K562 (cell line): ENCODE results near the gene LPIN1. TPM values are rescaled to one million over a fixed set of nuclear protein-coding genes. Genes with fewer than 3 reads are reported as not detected.

Experiments
- ARID1B ChIP-seq: fragments of 450-650 bp; IDR thresholded peaks from 2 replicates; pipeline ENCODE4 v1.6.1; 2016; ENCODE audit warnings: antibody characterized with exemption, mild to moderate bottlenecking, inconsistent platforms
- CBFA2T3 ChIP-seq: fragments of 450-650 bp; IDR thresholded peaks from 2 replicates; pipeline ENCODE4 v1.6.1; 2017
- CHD4 ChIP-seq: fragments of 200-600 bp; sonication (generic); IDR thresholded peaks from 3 replicates; pipeline ENCODE4 v1.6.1; 2012; ENCODE audit warnings: low read depth, mild to moderate bottlenecking, mixed read lengths, low read length, inconsistent platforms; ENCODE audit not compliant: insufficient read depth, insufficient replicate concordance, poor library complexity, severe bottlenecking
- E2F3 ChIP-seq: fragments of 250-450 bp; sonication (Bioruptor Pico); IDR thresholded peaks from 2 replicates; pipeline ENCODE4 v1.4.0; 2020; ENCODE audit warnings: mild to moderate bottlenecking
- ESRRA ChIP-seq: fragments of 450-650 bp; IDR thresholded peaks from 2 replicates; pipeline ENCODE4 v1.6.1; 2014; ENCODE audit warnings: low read depth, mild to moderate bottlenecking, moderate library complexity, borderline replicate concordance
- HDAC2 ChIP-seq: fragments of 450-650 bp; IDR thresholded peaks from 2 replicates; pipeline ENCODE4 v1.6.1; 2016; ENCODE audit warnings: mild to moderate bottlenecking
- HLTF ChIP-seq: fragments of 450-650 bp; IDR thresholded peaks from 2 replicates; pipeline ENCODE4 v1.6.1; 2016
- KAT7 ChIP-seq: sonication (generic); formaldehyde crosslinking; IDR thresholded peaks from 2 replicates; pipeline ENCODE4 v1.8.0; 2022; ENCODE audit warnings: missing genetic modification reagents, mild to moderate bottlenecking, borderline replicate concordance
- MAFK ChIP-seq: IDR thresholded peaks from 2 replicates; pipeline ENCODE4 v1.6.1; 2011; ENCODE audit warnings: low read length, improper control_type of control experiment
- NEUROD1 ChIP-seq: fragments of 150-350 bp; IDR thresholded peaks from 2 replicates; pipeline ENCODE4 v1.6.1; 2014; ENCODE audit warnings: borderline replicate concordance, low read length, low read depth; ENCODE audit not compliant: partially characterized antibody
- NFRKB ChIP-seq: fragments of 450-650 bp; IDR thresholded peaks from 2 replicates; pipeline ENCODE4 v1.6.1; 2016; ENCODE audit warnings: low read depth
- POLR3G ChIP-seq: IDR thresholded peaks from 2 replicates; pipeline ENCODE4 v1.6.1; 2011; ENCODE audit not compliant: insufficient read length, insufficient replicate concordance; ENCODE audit errors: extremely low read depth
- RBBP5 ChIP-seq: fragments of 200-600 bp; sonication (generic); IDR thresholded peaks from 2 replicates; pipeline ENCODE4 v1.6.1; 2012; ENCODE audit warnings: borderline replicate concordance, mild to moderate bottlenecking, low read length, control low read depth, inconsistent platforms; ENCODE audit not compliant: insufficient read depth, poor library complexity, severe bottlenecking
- RBFOX2 ChIP-seq: fragments of 200-400 bp; formaldehyde crosslinking; IDR thresholded peaks from 2 replicates; pipeline ENCODE4 v1.6.1; 2017; ENCODE audit warnings: low read depth, mild to moderate bottlenecking, low read length, moderate library complexity
- SMARCE1 ChIP-seq: fragments of 450-650 bp; IDR thresholded peaks from 2 replicates; pipeline ENCODE4 v1.7.1; 2016; ENCODE audit warnings: mild to moderate bottlenecking
- TARDBP ChIP-seq: fragments of 450-650 bp; IDR thresholded peaks from 2 replicates; pipeline ENCODE4 v1.6.1; 2016
- TCF7L2 ChIP-seq: fragments of 150-350 bp; IDR thresholded peaks from 2 replicates; pipeline ENCODE4 v1.6.1; 2016; ENCODE audit warnings: low read depth, mild to moderate bottlenecking, low read length, moderate library complexity
- TSC22D4 ChIP-seq: fragments of 450-650 bp; IDR thresholded peaks from 2 replicates; pipeline ENCODE4 v1.6.1; 2016; ENCODE audit warnings: missing genetic modification characterization, missing biosample characterization, control low read depth
- YY1 ChIP-seq, 3 experiments: IDR thresholded peaks; 2 replicates each; pipeline ENCODE4 v1.6.1; 2011; ENCODE audit warnings: low read length in 2 of 3, mild to moderate bottlenecking in 2 of 3, moderate library complexity in 2 of 3, borderline replicate concordance in 1 of 3, control low read depth in 1 of 3, low read depth in 1 of 3; ENCODE audit not compliant: insufficient read depth in 3 of 3, insufficient replicate concordance in 2 of 3, control insufficient read depth in 1 of 3, insufficient read length in 1 of 3; ENCODE audit errors: extremely low read depth in 1 of 3
- ZNF444 ChIP-seq: fragments of 250-450 bp; sonication (Bioruptor Pico); IDR thresholded peaks from 2 replicates; pipeline ENCODE4 v1.4.0; 2020; ENCODE audit warnings: mild to moderate bottlenecking, moderate library complexity
- ZNF589 ChIP-seq: fragments of 200-800 bp; sonication (Bioruptor generic); IDR thresholded peaks from 2 replicates; pipeline ENCODE4 v1.6.1; 2016; ENCODE audit warnings: low read depth, missing genetic modification characterization, missing compliant biosample characterization
- ZSCAN29 ChIP-seq: fragments of 450-650 bp; IDR thresholded peaks from 2 replicates; pipeline ENCODE4 v1.6.1; 2017
- polyA plus RNA-seq, 8 experiments: library from polyadenylated mRNA; depleted of rRNA in 4 of 8; stranded (reverse) in 5 of 8; unstranded in 3 of 8; fragments of >200 nt; fragmentation: Nextera tagmentation in 2 of 8; fragmentation: Illumina TruSeq in 1 of 8; extraction: Ambion mirVana in 2 of 8; extraction: Trizol in 1 of 8; gene quantifications; 2 replicates each; pipeline versions ENCODE4 v1.2.1 to v1.2.3, GENCODE V29; 2011 to 2014; ENCODE audit warnings: inconsistent platforms in 1 of 8, missing spikeins in 1 of 8
- total RNA-seq, 7 experiments: library from RNA; depleted of rRNA in 6 of 7; stranded (reverse); fragments of >200 nt in 6 of 7; fragmentation: Illumina TruSeq in 2 of 7; extraction: Trizol in 2 of 7; gene quantifications; 2 replicates each; pipeline versions ENCODE4 v1.2.1 to v1.2.3, GENCODE V29; 2011 to 2021; ENCODE audit warnings: low replicate concordance in 1 of 7
- TF ChIP-seq, protein P1 (sequence below): fragments of 250-450 bp; sonication (Bioruptor Pico); IDR thresholded peaks from 2 replicates; pipeline ENCODE4 v1.5.0; 2021; ENCODE audit warnings: mild to moderate bottlenecking, borderline replicate concordance
- TF ChIP-seq, protein P2 (sequence below): fragments of 250-450 bp; sonication (Bioruptor Pico); IDR thresholded peaks from 2 replicates; pipeline ENCODE4 v1.4.0; 2020; ENCODE audit warnings: mild to moderate bottlenecking, moderate library complexity

The LPIN1 gene
- total and polyA plus RNA-seq, 9 of the 15 experiments (the other 6 are each of a cell fraction or from before 2014, with no cell fraction given), result 9.2 to 84.0 (median 27.8) TPM

GRCh38 chr2:11744631-11745394 is 1.6 kb upstream of the LPIN1 start (continued):
- TF ChIP-seq CHD4, result no peak
- TF ChIP-seq HDAC2, result 0 out of 2 replicates have a peak, but pooled peaks have one; percentile 17
- peak; percentile 44; the same call in 1 of the 2 replicates for TF ChIP-seq ARID1B
- no peak for TF ChIP-seq ZNF444 (CRISPR knock-in tag)
- 0 out of 2 replicates have a peak, but pooled peaks have one; percentile 30 for TF ChIP-seq HLTF
- TF ChIP-seq TARDBP, result no peak
- TF ChIP-seq CBFA2T3, result 0 out of 2 replicates have a peak, but pooled peaks have one; percentile 11
- TF ChIP-seq NEUROD1, result peak; percentile 42
- TF ChIP-seq, protein P1, sequence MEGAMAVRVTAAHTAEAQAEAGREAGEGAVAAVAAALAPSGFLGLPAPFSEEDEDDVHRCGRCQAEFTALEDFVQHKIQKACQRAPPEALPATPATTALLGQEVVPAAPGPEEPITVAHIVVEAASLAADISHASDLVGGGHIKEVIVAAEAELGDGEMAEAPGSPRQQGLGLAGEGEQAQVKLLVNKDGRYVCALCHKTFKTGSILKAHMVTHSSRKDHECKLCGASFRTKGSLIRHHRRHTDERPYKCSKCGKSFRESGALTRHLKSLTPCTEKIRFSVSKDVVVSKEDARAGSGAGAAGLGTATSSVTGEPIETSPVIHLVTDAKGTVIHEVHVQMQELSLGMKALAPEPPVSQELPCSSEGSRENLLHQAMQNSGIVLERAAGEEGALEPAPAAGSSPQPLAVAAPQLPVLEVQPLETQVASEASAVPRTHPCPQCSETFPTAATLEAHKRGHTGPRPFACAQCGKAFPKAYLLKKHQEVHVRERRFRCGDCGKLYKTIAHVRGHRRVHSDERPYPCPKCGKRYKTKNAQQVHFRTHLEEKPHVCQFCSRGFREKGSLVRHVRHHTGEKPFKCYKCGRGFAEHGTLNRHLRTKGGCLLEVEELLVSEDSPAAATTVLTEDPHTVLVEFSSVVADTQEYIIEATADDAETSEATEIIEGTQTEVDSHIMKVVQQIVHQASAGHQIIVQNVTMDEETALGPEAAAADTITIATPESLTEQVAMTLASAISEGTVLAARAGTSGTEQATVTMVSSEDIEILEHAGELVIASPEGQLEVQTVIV (CRISPR knock-in tag), result no peak
- peak; percentile 51 for TF ChIP-seq RBBP5
- TF ChIP-seq TSC22D4 (tag), result no peak
- TF ChIP-seq SMARCE1, result 0 out of 2 replicates have a peak, but pooled peaks have one; percentile 35
- no peak for TF ChIP-seq POLR3G
- TF ChIP-seq MAFK, result peak; percentile 85
- no peak for TF ChIP-seq TCF7L2
- TF ChIP-seq ZNF589 (CRISPR knock-in tag), result 0 out of 2 replicates have a peak, but pooled peaks have one; percentile 49
- TF ChIP-seq KAT7 (CRISPR knock-in tag), result no peak
- TF ChIP-seq, protein P2, sequence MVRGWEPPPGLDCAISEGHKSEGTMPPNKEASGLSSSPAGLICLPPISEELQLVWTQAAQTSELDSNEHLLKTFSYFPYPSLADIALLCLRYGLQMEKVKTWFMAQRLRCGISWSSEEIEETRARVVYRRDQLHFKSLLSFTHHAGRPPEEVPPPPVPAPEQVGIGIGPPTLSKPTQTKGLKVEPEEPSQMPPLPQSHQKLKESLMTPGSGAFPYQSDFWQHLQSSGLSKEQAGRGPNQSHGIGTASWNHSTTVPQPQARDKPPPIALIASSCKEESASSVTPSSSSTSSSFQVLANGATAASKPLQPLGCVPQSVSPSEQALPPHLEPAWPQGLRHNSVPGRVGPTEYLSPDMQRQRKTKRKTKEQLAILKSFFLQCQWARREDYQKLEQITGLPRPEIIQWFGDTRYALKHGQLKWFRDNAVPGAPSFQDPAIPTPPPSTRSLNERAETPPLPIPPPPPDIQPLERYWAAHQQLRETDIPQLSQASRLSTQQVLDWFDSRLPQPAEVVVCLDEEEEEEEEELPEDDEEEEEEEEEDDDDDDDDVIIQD (CRISPR knock-in tag), result 0 out of 2 replicates have a peak, but pooled peaks have one; percentile 34
- peak in 2 of 3 experiments; percentile 27 to 78 for TF ChIP-seq YY1 (IDR thresholded peaks at IDR 0.05; ENCODE audit: borderline replicate concordance in 1 of 3, control insufficient read depth in 1 of 3, extremely low read depth in 1 of 3, insufficient read depth in 3 of 3, insufficient read length in 1 of 3, insufficient replicate concordance in 2 of 3, low read depth in 1 of 3, low read length in 2 of 3)
- TF ChIP-seq ZSCAN29, result no peak
- TF ChIP-seq NFRKB, result peak; percentile 71
- TF ChIP-seq ESRRA, result no peak
- TF ChIP-seq E2F3 (CRISPR knock-in tag), result peak; percentile 59; the same call in 1 of the 2 replicates
- TF ChIP-seq RBFOX2, result 0 out of 2 replicates have a peak, but pooled peaks have one; percentile 5
